H1 (cell line): ENCODE measurements around the gene TRIM71. TPM values are rescaled to one million over a fixed set of nuclear protein-coding genes. Genes with fewer than 3 reads are reported as not detected.

Source experiments
- CTCF ChIA-PET: fragments of 300-600 bp; sonication (Branson Sonifier 250); formaldehyde crosslinking; loops from one replicate; lab custom pipeline; 2021; ENCODE audit not compliant: partially characterized antibody; lab: Charles Lee
- POLR2A ChIA-PET: fragments of 300-600 bp; sonication (Branson Sonifier 250); formaldehyde crosslinking; loops from one replicate; lab custom pipeline; 2021; ENCODE audit warnings: inconsistent platforms; ENCODE audit not compliant: partially characterized antibody; lab: Charles Lee
- DNase-seq, 2 experiments: peaks; one replicate each; pipeline versions ENCODE4 v3.0.0 to v3.0.0-alpha.2; 2010 to 2022; ENCODE audit warnings: low spot score in 2 of 2, low read depth in 1 of 2, mixed read lengths in 1 of 2
- FAIRE-seq: peaks from 2 replicates; lab custom pipeline; 2011; peaks lifted over from hg19 to GRCh38; lab: Jason Lieb, UNC
- H2AFZ ChIP-seq: 2 replicates; pipeline ENCODE4 v1.8.1; 2012; ENCODE audit warnings: low read length, inconsistent platforms
- H2AK5ac ChIP-seq: 2 replicates; pipeline ENCODE4 v1.6.1; 2013; ENCODE audit warnings: low read depth, low read length
- H2BK120ac ChIP-seq: replicated peaks from 2 replicates; pipeline ENCODE3; 2013; ENCODE audit warnings: low read depth, low read length, inconsistent platforms
- H2BK12ac ChIP-seq: 2 replicates; pipeline ENCODE4 v1.6.1; 2013; ENCODE audit warnings: low read depth, low read length
- H2BK15ac ChIP-seq: 2 replicates; pipeline ENCODE4 v1.6.1; 2013; ENCODE audit warnings: low read length
- H2BK20ac ChIP-seq: 2 replicates; pipeline ENCODE4 v1.6.1; 2013; ENCODE audit warnings: low read length
- H2BK5ac ChIP-seq: 2 replicates; pipeline ENCODE4 v1.6.1; 2013; ENCODE audit warnings: low read depth, low read length
- H3K14ac ChIP-seq: 2 replicates; pipeline ENCODE4 v1.6.1; 2013; ENCODE audit warnings: inconsistent platforms; ENCODE audit not compliant: insufficient read length
- H3K18ac ChIP-seq: 2 replicates; pipeline ENCODE4 v1.6.1; 2013; ENCODE audit warnings: low read length; ENCODE audit errors: extremely low read depth
- H3K23ac ChIP-seq: 2 replicates; pipeline ENCODE4 v1.6.1; 2013; ENCODE audit warnings: inconsistent platforms; ENCODE audit not compliant: insufficient read length
- H3K23me2 ChIP-seq: 2 replicates; pipeline ENCODE4 v1.6.1; 2013; ENCODE audit warnings: low read depth, low read length
- H3K27ac ChIP-seq: 2 replicates; pipeline ENCODE4 v1.6.1; 2011; ENCODE audit warnings: low read depth, low read length, inconsistent platforms
- H3K27me3 ChIP-seq, 4 experiments: replicated peaks in 1 of 4; 1 replicate in 1 of 4; 2 replicates in 3 of 4; pipeline versions ENCODE4 v1.6.1 to v1.8.1; 2011 to 2013; ENCODE audit warnings: low read length in 3 of 4, mild to moderate bottlenecking in 3 of 4, inconsistent platforms in 2 of 4, mixed read lengths in 2 of 4, moderate library complexity in 1 of 4; ENCODE audit not compliant: control insufficient read depth in 3 of 4, insufficient read depth in 3 of 4; ENCODE audit errors: extremely low read depth in 1 of 4
- H3K36me3 ChIP-seq, 4 experiments: 2 replicates each; pipeline versions ENCODE4 v1.6.1 to v1.8.1; 2011 to 2013; ENCODE audit warnings: mild to moderate bottlenecking in 4 of 4, low read length in 3 of 4, moderate library complexity in 2 of 4, control low read depth in 1 of 4, inconsistent platforms in 1 of 4; ENCODE audit not compliant: insufficient read depth in 4 of 4, control insufficient read depth in 2 of 4
- H3K4ac ChIP-seq: replicated peaks from 2 replicates; pipeline ENCODE3; 2013; ENCODE audit warnings: low read length, low read depth, mixed read lengths, inconsistent platforms; ENCODE audit not compliant: insufficient read length
- H3K4me1 ChIP-seq, 4 experiments: replicated peaks in 1 of 4; 1 replicate in 1 of 4; 2 replicates in 3 of 4; pipeline versions ENCODE4 v1.6.1 to v1.8.1; 2011 to 2013; ENCODE audit warnings: low read length in 3 of 4, inconsistent platforms in 2 of 4, mixed read lengths in 1 of 4; ENCODE audit not compliant: insufficient read depth in 4 of 4, control insufficient read depth in 3 of 4
- H3K4me2 ChIP-seq, 2 experiments: 2 replicates each; pipeline versions ENCODE4 v1.6.1 to v1.8.1; 2011 to 2013; ENCODE audit warnings: low read depth in 2 of 2, low read length in 2 of 2, control low read depth in 1 of 2, inconsistent platforms in 1 of 2, mild to moderate bottlenecking in 1 of 2; ENCODE audit not compliant: insufficient read depth in 1 of 2
- H3K4me3 ChIP-seq, 4 experiments: fragments of 200-600, 300-600 bp in 1 of 4; sonication (generic), shearing (Covaris generic), sonication (Bioruptor Twin) in 1 of 4; 2 replicates each; pipeline versions ENCODE4 v1.5.1 to v1.8.1; 2011 to 2016; ENCODE audit warnings: low read length in 4 of 4, low read depth in 3 of 4, control low read depth in 2 of 4, inconsistent platforms in 2 of 4, mild to moderate bottlenecking in 2 of 4, mixed read lengths in 1 of 4, moderate library complexity in 1 of 4; ENCODE audit not compliant: insufficient read depth in 2 of 4; ENCODE audit errors: extremely low read depth in 1 of 4
- H3K56ac ChIP-seq: replicated peaks from 2 replicates; pipeline ENCODE3; 2013; ENCODE audit warnings: low read depth, mild to moderate bottlenecking, mixed read lengths, low read length, inconsistent platforms; ENCODE audit not compliant: insufficient read length
- H3K79me1 ChIP-seq: 2 replicates; pipeline ENCODE4 v1.6.1; 2013; ENCODE audit warnings: low read depth, low read length, control low read depth
- H3K79me2 ChIP-seq, 2 experiments: 2 replicates each; pipeline versions ENCODE4 v1.6.1 to v1.8.1; 2012 to 2013; ENCODE audit warnings: low read length in 2 of 2, mild to moderate bottlenecking in 2 of 2, inconsistent platforms in 1 of 2; ENCODE audit not compliant: insufficient read depth in 2 of 2, control insufficient read depth in 1 of 2
- H3K9ac ChIP-seq, 4 experiments: replicated peaks in 1 of 4; 1 replicate in 1 of 4; 2 replicates in 3 of 4; pipeline versions ENCODE4 v1.6.1 to v1.8.1; 2011 to 2013; ENCODE audit warnings: low read depth in 3 of 4, low read length in 3 of 4, control low read depth in 2 of 4, mild to moderate bottlenecking in 2 of 4, moderate library complexity in 2 of 4, inconsistent platforms in 1 of 4; ENCODE audit errors: extremely low read depth in 1 of 4
- H3K9me3 ChIP-seq, 2 experiments: 2 replicates each; pipeline versions ENCODE4 v1.6.1 to v1.8.1; 2012 to 2013; ENCODE audit warnings: mild to moderate bottlenecking in 2 of 2, moderate library complexity in 2 of 2, control low read depth in 1 of 2, inconsistent platforms in 1 of 2, low read depth in 1 of 2, low read length in 1 of 2, mixed read lengths in 1 of 2; ENCODE audit not compliant: insufficient read depth in 2 of 2
- H4K20me1 ChIP-seq, 2 experiments: replicated peaks in 1 of 2; 2 replicates each; pipeline versions ENCODE3 to v1.8.1; 2011 to 2013; ENCODE audit warnings: inconsistent platforms in 2 of 2, low read length in 2 of 2, mild to moderate bottlenecking in 1 of 2; ENCODE audit not compliant: insufficient read depth in 2 of 2, control insufficient read depth in 1 of 2
- H4K5ac ChIP-seq: 2 replicates; pipeline ENCODE4 v1.6.1; 2013; ENCODE audit warnings: low read length, low read depth, mixed read lengths, inconsistent platforms; ENCODE audit not compliant: insufficient read length
- H4K8ac ChIP-seq: 2 replicates; pipeline ENCODE4 v1.8.0; 2013; ENCODE audit warnings: mild to moderate bottlenecking, moderate library complexity, low read length, inconsistent platforms; ENCODE audit not compliant: insufficient read depth; ENCODE audit errors: extremely low read depth
- H4K91ac ChIP-seq: replicated peaks from 2 replicates; pipeline ENCODE3; 2013; ENCODE audit warnings: low read length, mixed read lengths, inconsistent platforms; ENCODE audit not compliant: insufficient read length
- ATF2 ChIP-seq: IDR thresholded peaks from 2 replicates; pipeline ENCODE4 v1.6.1; 2012; ENCODE audit warnings: low read length, inconsistent platforms
- ATF3 ChIP-seq: IDR thresholded peaks from 2 replicates; pipeline ENCODE4 v1.6.1; 2011; ENCODE audit warnings: low read depth, mild to moderate bottlenecking, low read length; ENCODE audit not compliant: insufficient read depth
- CBX8 ChIP-seq: fragments of 300-800, 300-1000 bp; sonication (generic); IDR thresholded peaks from 2 replicates; pipeline ENCODE4 v1.7.1; 2016; ENCODE audit warnings: low read depth, low read length, borderline replicate concordance
- NANOG ChIP-seq: IDR thresholded peaks from 2 replicates; pipeline ENCODE4 v1.6.1; 2011; ENCODE audit warnings: low read length, low read depth, mild to moderate bottlenecking, inconsistent platforms; ENCODE audit not compliant: insufficient read depth, poor library complexity, severe bottlenecking
- POLR2AphosphoS5 ChIP-seq: IDR thresholded peaks from 2 replicates; pipeline ENCODE4 v1.6.1; 2011; ENCODE audit warnings: low read depth, low read length
- RXRA ChIP-seq: IDR thresholded peaks from 2 replicates; pipeline ENCODE4 v1.6.1; 2011; ENCODE audit warnings: low read depth, mild to moderate bottlenecking, low read length, moderate library complexity; ENCODE audit not compliant: insufficient read depth
- SP1 ChIP-seq: IDR thresholded peaks from 2 replicates; pipeline ENCODE4 v1.6.1; 2011; ENCODE audit warnings: low read depth, low read length
- TAF1 ChIP-seq: IDR thresholded peaks from 2 replicates; pipeline ENCODE4 v1.6.1; 2011; ENCODE audit warnings: mild to moderate bottlenecking, low read depth, low read length
- WGBS, 2 experiments: shearing (Covaris generic) in 1 of 2; methylation state at CpG; one replicate each; pipeline versions ENCODE4 v1.1.6 to v1.1.7; 2013 to 2015; ENCODE audit warnings: low lambda C conversion rate in 2 of 2, mixed read lengths in 2 of 2, inconsistent platforms in 1 of 2, low coverage in 1 of 2, missing lambda C conversion rate in 1 of 2; ENCODE audit not compliant: insufficient replicate concordance in 2 of 2, insufficient coverage in 1 of 2, insufficient read length in 1 of 2; ENCODE audit errors: extremely low coverage in 1 of 2, missing lambda C conversion rate in 1 of 2; 5-methylcytosine and 5-hydroxymethylcytosine counted together
- polyA plus RNA-seq, 7 experiments: library from polyadenylated mRNA; depleted of rRNA in 3 of 7; stranded (reverse) in 5 of 7; unstranded in 2 of 7; fragments of >200 nt in 5 of 7; fragments of 200-250 nt in 2 of 7; gene quantifications; 1 replicate in 5 of 7; 2 replicates in 1 of 7; 4 replicates in 1 of 7; pipeline versions ENCODE4 v1.2.1 to v1.2.3, GENCODE V29; 2011 to 2013; ENCODE audit warnings: missing spikeins in 2 of 7, mixed read lengths in 2 of 7
- total RNA-seq: library from RNA; stranded (reverse); fragmentation: NEBNext Ultra II Directional; extraction: Animal tissue kit (Norgen Biotek cat#: 25700); gene quantifications from 2 replicates; pipeline ENCODE4 v1.2.1, GENCODE V29; 2021

The TRIM71 gene
- total and polyA plus RNA-seq, 2 of the 8 experiments (the other 6 are each of a cell fraction or from before 2014, with no cell fraction given), result 53.7 to 293 TPM

GRCh38 chr3:32840086-32840841 is 22.5 kb downstream of the TRIM71 start:
- Histone ChIP-seq H3K23me2 (no peaks in the 10 kb centered on the region; the same call in none of the 2 replicates), H3K23ac (no peak overlapping the region), H3K4me2 (peak overlapping the region; percentile 59 to 93), H3K79me1 (no peaks in the 10 kb centered on the region; the same call in 1 of the 2 replicates), H3K18ac (peak overlapping the region; percentile 72; the same call in 1 of the 2 replicates), H3K9ac (peak overlapping the region in 3 of 4 experiments; percentile 34 to 48 (median 39); a peak in 5 of 7 replicates), H3K56ac (no peak overlapping the region), H3K9me3 (no peaks in the 10 kb centered on the region), H2BK120ac (no peak overlapping the region), H2BK12ac (no peak overlapping the region; the same call in 1 of the 2 replicates), H3K27ac (peak overlapping the region; percentile 88), H3K79me2 (peaks cover 68 to 99% of the 10 kb centered on the region in 2 experiments), H3K36me3 (peaks cover 0 to 8% (median 0%) of the 10 kb centered on the region in 4 experiments; a peak in 1 of 8 replicates), H2BK5ac (peak overlapping the region; percentile 77; the same call in 1 of the 2 replicates), H4K91ac (no peak overlapping the region), H3K4ac (no peak overlapping the region), H3K4me3 (peak overlapping the region; percentile 5 to 57 (median 23); a peak in 6 of 8 replicates), H4K5ac (peak overlapping the region; percentile 87), H2BK20ac (no peak overlapping the region), H3K27me3 (no peaks in the 10 kb centered on the region), H4K8ac (no peak overlapping the region), H2AFZ (no peak overlapping the region), H3K4me1 (peaks cover 50 to 71% (median 64%) of the 10 kb centered on the region in 4 experiments), H3K14ac (peak overlapping the region; percentile 25), H2BK15ac (no peak overlapping the region), H2AK5ac (no peak overlapping the region; the same call in 1 of the 2 replicates), H4K20me1 (peaks cover 22% of the 10 kb centered on the region in 2 experiments)
- DNase-seq (no peak), FAIRE-seq (peak; percentile 85)
- ChIA-PET POLR2A (interaction anchor here (1.0 to 17.0 kb wide), 10 partner anchors 7 to 59 kb away, joined by 4 to 303 read pairs (median 83); partner anchors contain the start of gene TRIM71), CTCF (interaction anchor here (0.6 to 3.2 kb wide), 6 partner anchors 12 to 94 kb away, joined by 3 to 16 read pairs (median 4); no protein-coding TSS in a partner anchor)
- WGBS, 2 experiments, result 16% methylated on average over 5 of the region's 5 CpGs; no CpG with 5 or more reads in 1 of the 2 experiments
- TF ChIP-seq TAF1, result 0 out of 2 replicates have a peak, but pooled peaks have one; percentile 27
- peak; percentile 78 for TF ChIP-seq NANOG
- peak; percentile 60 for TF ChIP-seq POLR2AphosphoS5
- 0 out of 2 replicates have a peak, but pooled peaks have one; percentile 18 for TF ChIP-seq RXRA
- no peak for TF ChIP-seq ATF3
- no peak; the same call in 1 of the 2 replicates for TF ChIP-seq ATF2
- TF ChIP-seq CBX8, result no peak
- peak; percentile 52; the same call in 1 of the 2 replicates for TF ChIP-seq SP1
